NCI-H1105 treated with DMSO at 0.1 percent for 48 hours (cell line): Measurements from ENCODE around the gene CAMKMT.

Experiments
- DNase-seq: peaks from one replicate; lab custom pipeline; 2025; lab: John Stamatoyannopoulos, UW

Gene CAMKMT

GRCh38 chr2:44444881-44445280, 83.1 kb downstream of the CAMKMT start:
- DNase-seq = no peak

- no peak for DNase-seq
Observed at GRCh38 chr2:44448860-44449527, 87.2 kb downstream of the CAMKMT start.

GRCh38 chr2:44450082-44450481, 88.3 kb downstream of the CAMKMT start:
- no peak for DNase-seq

GRCh38 chr2:44450806-44451205, 89.1 kb downstream of the CAMKMT start:
- DNase-seq = no peak

- DNase-seq = no peak
Observed at GRCh38 chr2:44452069-44452583, 90.4 kb downstream of the CAMKMT start.

GRCh38 chr2:44453259-44453658, 91.5 kb downstream of the CAMKMT start:
- no peak for DNase-seq

GRCh38 chr2:44455877-44456276, 94.1 kb downstream of the CAMKMT start:
- no peak for DNase-seq

GRCh38 chr2:44456946-44457345, 95.2 kb downstream of the CAMKMT start:
- no peak for DNase-seq

GRCh38 chr2:44459739-44460138, 98.0 kb downstream of the CAMKMT start:
- DNase-seq = no peak

- DNase-seq = no peak
Observed at GRCh38 chr2:44462934-44463849, 101.4 kb downstream of the CAMKMT start.

GRCh38 chr2:44464437-44464836, 102.7 kb downstream of the CAMKMT start:
- no peak for DNase-seq

GRCh38 chr2:44470151-44470550, 108.4 kb downstream of the CAMKMT start:
- DNase-seq = no peak

GRCh38 chr2:44477657-44478414, 116.1 kb downstream of the CAMKMT start:
- no peak for DNase-seq

GRCh38 chr2:44479127-44479887, 117.6 kb downstream of the CAMKMT start:
- DNase-seq = peak; percentile 87

GRCh38 chr2:44480068-44480467, 118.3 kb downstream of the CAMKMT start:
- no peak for DNase-seq

GRCh38 chr2:44487052-44487451, 125.3 kb downstream of the CAMKMT start:
- DNase-seq = no peak

GRCh38 chr2:44490726-44491125, 129.0 kb downstream of the CAMKMT start:
- no peak for DNase-seq

- no peak for DNase-seq
Observed at GRCh38 chr2:44494006-44494405, 132.3 kb downstream of the CAMKMT start.

- DNase-seq = no peak
Observed at GRCh38 chr2:44495035-44495434, 133.3 kb downstream of the CAMKMT start.

GRCh38 chr2:44495544-44495943, 133.8 kb downstream of the CAMKMT start:
- no peak for DNase-seq

GRCh38 chr2:44496130-44496529, 134.4 kb downstream of the CAMKMT start:
- DNase-seq = no peak

GRCh38 chr2:44498551-44498950, 136.8 kb downstream of the CAMKMT start:
- no peak for DNase-seq
